MM.1S (cell line): Measurements from ENCODE around the gene CYP39A1.

Experiments
- DNase-seq: peaks from one replicate; pipeline ENCODE4 v3.0.0-alpha.2; 2015
- H2AFZ ChIP-seq: fragments of 300-600 bp; sonication (generic); 2 replicates; pipeline ENCODE4 v1.6.0; 2016; ENCODE audit warnings: antibody characterized with exemption, low read length
- H3F3A ChIP-seq: fragments of 300-600 bp; sonication (generic); 2 replicates; pipeline ENCODE4 v1.6.1; 2016; ENCODE audit warnings: mild to moderate bottlenecking, antibody characterized with exemption, low read length, moderate library complexity, mixed read lengths; ENCODE audit not compliant: insufficient read depth
- H3K27ac ChIP-seq: fragments of 300-600 bp; sonication (generic); 2 replicates; pipeline ENCODE4 v1.5.1; 2016; ENCODE audit warnings: mild to moderate bottlenecking, low read length
- H3K27me3 ChIP-seq: fragments of 300-600 bp; sonication (generic); replicated peaks from 2 replicates; pipeline ENCODE4 v1.6.0; 2016; ENCODE audit warnings: low read length; ENCODE audit not compliant: insufficient read depth
- H3K36me3 ChIP-seq: fragments of 300-600 bp; sonication (generic); replicated peaks from 2 replicates; pipeline ENCODE4 v1.6.1; 2016; ENCODE audit warnings: mild to moderate bottlenecking, low read length, mixed read lengths; ENCODE audit not compliant: insufficient read depth
- H3K4me1 ChIP-seq: fragments of 300-600 bp; sonication (generic); 2 replicates; pipeline ENCODE4 v1.6.1; 2016; ENCODE audit warnings: low read length, mixed read lengths
- H3K4me2 ChIP-seq: fragments of 300-600 bp; sonication (generic); 2 replicates; pipeline ENCODE4 v1.6.0; 2016; ENCODE audit warnings: low read depth, low read length
- H3K4me3 ChIP-seq: fragments of 300-600 bp; sonication (generic); 2 replicates; pipeline ENCODE4 v1.5.1; 2016; ENCODE audit warnings: low read length, mixed read lengths
- H3K79me2 ChIP-seq: fragments of 300-600 bp; sonication (generic); 2 replicates; pipeline ENCODE4 v1.6.1; 2016; ENCODE audit warnings: mixed run types, low read length, mixed read lengths
- H3K9ac ChIP-seq: fragments of 300-600 bp; sonication (generic); 2 replicates; pipeline ENCODE4 v1.6.1; 2016; ENCODE audit warnings: low read length, mixed read lengths
- H3K9me2 ChIP-seq: fragments of 300-600 bp; sonication (generic); replicated peaks from 2 replicates; pipeline ENCODE4 v1.6.1; 2016; ENCODE audit warnings: mild to moderate bottlenecking, low read length, mixed read lengths; ENCODE audit not compliant: insufficient read depth
- H3K9me3 ChIP-seq: fragments of 300-600 bp; sonication (generic); replicated peaks from 2 replicates; pipeline ENCODE4 v1.6.1; 2016; ENCODE audit warnings: mild to moderate bottlenecking, low read length, mixed read lengths; ENCODE audit not compliant: insufficient read depth
- H4K20me1 ChIP-seq: fragments of 300-600 bp; sonication (generic); 2 replicates; pipeline ENCODE4 v1.6.1; 2016; ENCODE audit warnings: mild to moderate bottlenecking, low read length, moderate library complexity, mixed read lengths; ENCODE audit not compliant: insufficient read depth
- EZH2 ChIP-seq: fragments of 300-600 bp; sonication (generic); optimal IDR thresholded peaks from 2 replicates; pipeline ENCODE3; 2017; ENCODE audit warnings: low read depth, mild to moderate bottlenecking, antibody characterized with exemption, low read length, mixed read lengths
- EZH2phosphoT487 ChIP-seq: fragments of 300-600 bp; sonication (generic); IDR thresholded peaks from 2 replicates; pipeline ENCODE4 v1.6.1; 2018; ENCODE audit warnings: antibody characterized with exemption, low read length
- TF ChIP-seq, protein P1 (sequence below): fragments of 300-600 bp; sonication (generic); IDR thresholded peaks from 2 replicates; pipeline ENCODE4 v1.5.1; 2016; ENCODE audit warnings: antibody characterized with exemption, low read length, mixed read lengths

The CYP39A1 gene

DNA sequence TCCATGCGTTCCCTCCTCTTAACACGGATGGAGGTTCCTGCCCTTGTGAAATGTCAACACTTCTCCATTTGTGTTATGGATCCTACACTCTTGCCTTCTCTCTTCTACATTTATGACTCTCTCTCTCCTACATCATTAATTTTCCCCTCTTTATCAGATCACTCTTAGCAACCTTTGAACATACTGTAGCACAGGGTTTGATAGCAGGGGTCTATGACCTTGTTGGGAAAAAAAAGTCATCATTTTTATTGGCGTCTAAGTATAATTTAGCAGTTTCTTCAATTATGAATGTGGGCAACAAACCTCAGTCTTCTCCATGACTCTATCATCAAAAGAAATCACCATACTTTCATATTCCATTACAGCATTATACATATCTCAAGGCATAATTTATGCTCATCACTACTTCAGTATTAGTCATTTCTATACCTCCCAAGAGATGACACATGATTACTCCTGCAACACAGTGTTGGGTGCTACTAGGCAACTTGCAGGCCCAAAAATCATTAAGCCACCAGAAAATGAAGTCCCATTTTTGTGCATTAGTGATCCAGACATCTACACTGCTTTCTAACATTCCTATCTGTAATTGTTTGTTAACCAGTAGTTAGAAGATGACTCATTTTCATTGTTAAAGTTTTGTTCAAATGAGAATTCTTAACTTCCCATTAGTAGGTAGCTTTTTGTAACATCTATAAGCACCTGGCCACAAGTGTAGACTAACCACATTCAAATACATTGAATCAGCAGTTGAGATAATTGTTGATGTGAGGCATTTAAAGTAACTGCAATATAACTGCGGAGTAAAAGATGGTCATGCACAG lies 9.5 kb downstream of the CYP39A1 start:
- no peak overlapping the region for H3K27ac ChIP-seq
- H3K4me3 ChIP-seq = no peak overlapping the region
- no peak for TF ChIP-seq EZH2phosphoT487
- no peak for TF ChIP-seq EZH2
- TF ChIP-seq, protein P1, sequence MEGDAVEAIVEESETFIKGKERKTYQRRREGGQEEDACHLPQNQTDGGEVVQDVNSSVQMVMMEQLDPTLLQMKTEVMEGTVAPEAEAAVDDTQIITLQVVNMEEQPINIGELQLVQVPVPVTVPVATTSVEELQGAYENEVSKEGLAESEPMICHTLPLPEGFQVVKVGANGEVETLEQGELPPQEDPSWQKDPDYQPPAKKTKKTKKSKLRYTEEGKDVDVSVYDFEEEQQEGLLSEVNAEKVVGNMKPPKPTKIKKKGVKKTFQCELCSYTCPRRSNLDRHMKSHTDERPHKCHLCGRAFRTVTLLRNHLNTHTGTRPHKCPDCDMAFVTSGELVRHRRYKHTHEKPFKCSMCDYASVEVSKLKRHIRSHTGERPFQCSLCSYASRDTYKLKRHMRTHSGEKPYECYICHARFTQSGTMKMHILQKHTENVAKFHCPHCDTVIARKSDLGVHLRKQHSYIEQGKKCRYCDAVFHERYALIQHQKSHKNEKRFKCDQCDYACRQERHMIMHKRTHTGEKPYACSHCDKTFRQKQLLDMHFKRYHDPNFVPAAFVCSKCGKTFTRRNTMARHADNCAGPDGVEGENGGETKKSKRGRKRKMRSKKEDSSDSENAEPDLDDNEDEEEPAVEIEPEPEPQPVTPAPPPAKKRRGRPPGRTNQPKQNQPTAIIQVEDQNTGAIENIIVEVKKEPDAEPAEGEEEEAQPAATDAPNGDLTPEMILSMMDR = no peak
- no peaks in the 10 kb centered on the region for H3F3A ChIP-seq
- H3K9ac ChIP-seq = no peak overlapping the region
- no peak overlapping the region for H3K4me2 ChIP-seq
- DNase-seq = no peak
- H3K36me3 ChIP-seq = no peaks in the 10 kb centered on the region
- no peaks in the 10 kb centered on the region for H3K9me2 ChIP-seq
- H3K27me3 ChIP-seq = no peaks in the 10 kb centered on the region
- no peaks in the 10 kb centered on the region for H3K79me2 ChIP-seq
- no peak overlapping the region for H2AFZ ChIP-seq
- no peaks in the 10 kb centered on the region for H3K4me1 ChIP-seq
- H3K9me3 ChIP-seq = no peaks in the 10 kb centered on the region
- no peaks in the 10 kb centered on the region for H4K20me1 ChIP-seq

DNA sequence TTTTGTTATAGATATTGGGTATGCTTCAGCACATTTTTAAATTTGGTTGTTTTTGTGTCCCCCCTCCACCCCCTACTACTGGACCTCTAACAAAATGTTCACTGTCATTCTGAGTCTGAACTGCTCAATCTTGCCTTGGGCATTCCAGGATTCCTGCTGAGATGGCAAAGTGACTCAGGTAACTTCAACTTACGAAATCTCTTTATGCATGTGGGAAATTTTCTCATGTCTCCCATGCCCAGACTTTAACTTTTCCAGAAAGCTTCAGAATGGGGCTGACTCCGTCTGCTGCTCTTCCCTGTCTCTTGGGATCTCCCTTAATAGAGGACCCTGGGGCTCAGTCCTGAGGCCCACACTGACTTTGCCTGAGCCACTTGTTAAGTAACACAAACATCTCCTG lies 14.0 kb downstream of the CYP39A1 start:
- Histone ChIP-seq H3K36me3 (no peaks in the 10 kb centered on the region), H3K4me1 (no peaks in the 10 kb centered on the region), H2AFZ (no peak overlapping the region), H3K9me2 (no peaks in the 10 kb centered on the region), H3K27ac (no peak overlapping the region), H3K27me3 (no peaks in the 10 kb centered on the region), H4K20me1 (no peaks in the 10 kb centered on the region), H3K9me3 (no peaks in the 10 kb centered on the region), H3K9ac (no peak overlapping the region), H3K79me2 (no peaks in the 10 kb centered on the region), H3F3A (no peaks in the 10 kb centered on the region), H3K4me3 (no peak overlapping the region), H3K4me2 (no peak overlapping the region)
- TF ChIP-seq, protein P1 = no peak
- no peak for TF ChIP-seq EZH2phosphoT487
- no peak for TF ChIP-seq EZH2
- DNase-seq = no peak

DNA sequence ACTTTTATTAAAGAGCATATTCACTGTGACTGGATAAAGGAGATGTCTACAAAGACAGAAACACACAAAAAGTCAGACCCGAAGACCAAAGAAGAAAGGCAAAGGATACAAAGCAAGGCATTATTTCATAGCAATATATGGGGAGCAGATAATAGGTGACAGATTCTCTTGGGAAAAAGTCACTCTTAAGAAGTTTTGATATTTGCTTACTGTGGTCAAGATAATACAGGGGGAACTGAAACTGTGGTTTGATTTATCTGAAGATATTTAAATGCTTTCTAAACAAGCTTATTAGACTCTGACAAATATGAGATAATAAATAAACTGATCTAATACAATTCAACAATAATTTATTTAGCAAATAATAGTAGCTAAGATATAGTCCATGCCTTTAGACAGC lies 14.7 kb downstream of the CYP39A1 start:
- H2AFZ ChIP-seq = no peak overlapping the region
- H3K9me3 ChIP-seq = no peaks in the 10 kb centered on the region
- H3K36me3 ChIP-seq = no peaks in the 10 kb centered on the region
- DNase-seq = no peak
- no peak overlapping the region for H3K4me2 ChIP-seq
- TF ChIP-seq, protein P1 = no peak
- TF ChIP-seq EZH2phosphoT487 (no peak), EZH2 (no peak)
- H3K9ac ChIP-seq = no peak overlapping the region
- no peaks in the 10 kb centered on the region for H3K27me3 ChIP-seq
- no peaks in the 10 kb centered on the region for H3K9me2 ChIP-seq
- no peaks in the 10 kb centered on the region for H3K4me1 ChIP-seq
- no peak overlapping the region for H3K27ac ChIP-seq
- H3K79me2 ChIP-seq = no peaks in the 10 kb centered on the region
- H3K4me3 ChIP-seq = no peak overlapping the region
- H4K20me1 ChIP-seq = no peaks in the 10 kb centered on the region
- no peaks in the 10 kb centered on the region for H3F3A ChIP-seq
